ENCODE measurements around the gene POU3F4.

Gene POU3F4

DNA sequence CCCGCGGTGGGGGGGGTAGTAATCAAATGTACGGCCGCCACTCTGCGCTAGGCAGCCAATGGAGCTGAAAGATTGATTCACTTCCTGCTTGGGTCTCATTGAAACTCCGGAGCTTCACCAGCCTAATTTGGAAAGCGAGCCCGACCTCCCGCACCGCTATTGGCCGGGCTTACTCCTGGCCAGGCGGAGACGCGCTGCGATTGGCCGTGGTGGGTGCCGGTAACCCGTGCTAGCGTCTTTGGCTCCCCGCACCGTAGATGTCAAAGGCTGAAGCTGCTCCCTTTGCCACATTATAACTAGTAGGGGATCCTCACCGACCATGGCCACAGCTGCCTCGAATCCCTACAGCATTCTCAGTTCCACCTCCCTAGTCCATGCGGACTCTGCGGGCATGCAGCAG lies at the start of gene POU3F4:
Gene POU3F4, plus strand, starts transcription at position 285 of the 400 bp plus-strand sequence. Its CDS starts 35 bp downstream, at position 320.
- DNase-seq = no peak

DNA sequence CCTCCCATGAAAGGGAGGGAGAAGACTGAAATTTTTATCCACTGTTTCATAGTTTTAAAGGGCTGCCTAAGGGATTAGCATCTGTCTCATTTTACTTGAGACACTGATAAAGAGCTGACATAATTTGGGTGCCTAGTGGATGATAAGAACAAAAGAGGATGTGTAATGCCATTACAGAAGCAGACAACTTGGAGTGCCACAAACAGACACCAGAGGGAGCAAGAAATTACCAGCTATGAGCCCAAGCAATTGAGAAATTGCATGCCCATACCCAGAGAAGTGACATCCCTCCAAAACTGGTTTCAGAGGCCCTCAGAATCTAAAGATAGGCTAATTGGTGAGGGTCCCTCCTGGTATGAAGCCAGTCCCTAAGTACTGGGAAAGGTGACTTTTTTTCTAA lies 38.5 kb upstream of the POU3F4 start:
- DNase-seq = no peak

DNA sequence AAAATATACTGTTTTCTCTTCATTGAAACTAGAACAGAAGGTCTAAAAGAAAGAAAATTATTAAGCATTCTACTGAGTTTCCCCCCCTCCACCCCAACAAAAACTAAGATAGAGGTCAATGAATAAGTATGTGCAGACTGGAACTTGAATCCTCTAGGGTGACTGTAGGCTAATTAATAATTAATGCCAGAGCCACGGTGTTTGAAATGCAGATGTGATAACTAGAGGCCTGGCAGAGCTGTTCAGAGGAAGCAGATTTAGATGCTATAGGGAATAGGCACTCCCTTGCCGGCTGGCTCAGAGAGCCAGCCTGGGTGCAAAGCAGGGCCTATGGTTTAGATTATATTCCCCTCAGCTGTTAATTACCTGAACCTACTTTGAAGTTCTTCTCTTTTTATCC lies 12.2 kb upstream of the POU3F4 start:
- DNase-seq = no peak

DNA sequence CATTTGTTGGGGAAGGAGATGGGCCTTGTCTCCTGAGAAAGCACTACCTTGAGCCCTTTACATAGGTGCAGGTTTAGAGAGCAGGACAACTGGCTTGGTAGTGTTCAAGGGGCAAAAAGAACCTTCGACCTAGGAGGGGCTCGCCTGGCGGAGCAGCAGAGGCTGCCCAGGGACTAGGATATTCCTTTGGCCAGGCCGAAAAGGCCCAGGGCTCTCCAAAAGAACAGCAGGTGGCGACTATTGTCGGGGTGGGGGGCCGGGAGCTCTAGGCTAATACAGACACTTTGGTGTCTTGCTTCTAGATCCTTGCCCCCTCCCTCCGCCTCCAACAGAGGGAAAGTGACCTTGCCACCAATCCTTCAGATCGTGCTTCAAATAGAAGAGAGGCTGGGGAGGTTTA lies 7.1 kb upstream of the POU3F4 start:
- DNase-seq = no peak

DNA sequence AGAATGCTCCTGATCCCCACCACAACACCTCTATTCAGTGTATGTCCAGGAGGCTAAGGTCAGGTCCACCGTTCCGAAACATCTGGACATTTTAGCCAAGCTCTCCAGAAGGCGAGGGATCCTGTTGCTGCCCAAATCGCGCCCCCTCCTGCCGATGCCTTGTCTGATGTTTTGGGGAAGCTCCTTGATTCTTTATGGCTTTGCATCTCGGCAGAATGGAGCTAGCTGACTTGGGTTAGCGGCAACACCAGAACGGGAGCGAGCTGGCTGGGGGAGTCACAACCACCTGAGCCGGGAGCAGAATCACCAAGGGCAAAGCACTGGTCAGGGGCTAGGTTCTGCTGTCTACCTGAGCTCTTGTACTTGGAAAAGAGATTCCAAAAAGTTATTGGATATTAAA lies 6.6 kb upstream of the POU3F4 start:
- DNase-seq = no peak

DNA sequence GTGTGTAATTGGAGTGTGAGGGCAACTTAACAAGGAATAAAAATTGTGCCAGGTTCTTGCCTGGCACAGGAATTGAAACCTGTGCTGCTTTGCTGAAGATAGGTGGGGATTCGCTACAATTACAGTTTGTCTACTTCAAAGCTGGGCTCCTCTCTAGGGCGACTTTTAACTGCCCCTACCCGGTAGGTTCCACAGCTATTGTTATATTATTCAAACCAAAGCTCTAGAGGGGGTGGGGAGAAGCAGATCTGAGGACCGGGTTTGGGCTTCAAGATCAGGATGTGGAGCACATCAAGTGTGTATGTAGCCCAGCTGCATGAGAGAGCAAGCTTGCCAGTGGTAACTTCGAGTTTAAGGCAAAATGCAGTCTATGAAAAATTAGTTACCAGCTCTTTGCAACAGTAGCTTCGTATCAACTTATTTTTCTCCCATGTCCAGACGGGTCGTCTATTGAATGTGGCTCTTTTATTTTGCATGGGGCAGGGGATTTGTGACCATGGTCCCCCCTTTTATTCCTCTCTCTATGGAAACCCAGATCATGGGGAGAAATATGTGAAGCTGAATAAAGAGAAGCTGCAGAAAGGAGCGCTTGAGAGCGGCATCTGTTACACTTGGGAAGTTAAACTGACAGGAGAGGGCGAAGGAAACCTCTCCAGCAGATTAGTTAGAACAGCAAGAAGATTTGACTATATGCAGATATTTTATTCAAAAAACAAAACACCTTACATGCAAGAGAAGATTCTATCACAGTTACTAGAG lies 3.2 kb upstream of the POU3F4 start:
- DNase-seq = no peak

DNA sequence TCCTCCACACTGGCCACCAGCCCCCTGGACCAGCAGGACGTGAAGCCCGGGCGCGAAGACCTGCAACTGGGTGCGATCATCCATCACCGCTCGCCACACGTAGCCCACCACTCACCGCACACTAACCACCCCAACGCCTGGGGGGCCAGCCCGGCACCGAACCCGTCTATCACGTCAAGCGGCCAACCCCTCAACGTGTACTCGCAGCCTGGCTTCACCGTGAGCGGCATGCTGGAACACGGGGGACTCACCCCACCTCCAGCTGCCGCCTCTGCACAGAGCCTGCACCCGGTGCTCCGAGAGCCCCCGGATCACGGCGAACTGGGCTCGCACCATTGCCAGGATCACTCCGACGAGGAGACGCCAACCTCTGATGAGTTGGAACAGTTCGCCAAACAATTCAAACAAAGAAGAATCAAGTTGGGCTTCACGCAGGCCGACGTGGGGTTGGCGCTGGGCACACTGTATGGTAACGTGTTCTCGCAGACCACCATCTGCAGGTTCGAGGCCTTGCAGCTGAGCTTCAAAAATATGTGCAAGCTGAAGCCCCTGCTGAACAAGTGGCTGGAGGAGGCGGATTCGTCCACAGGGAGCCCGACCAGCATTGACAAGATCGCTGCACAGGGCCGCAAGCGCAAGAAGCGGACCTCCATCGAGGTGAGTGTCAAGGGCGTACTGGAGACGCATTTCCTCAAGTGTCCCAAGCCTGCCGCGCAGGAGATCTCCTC lies 600 bp downstream of the POU3F4 start:
- no peak for DNase-seq

DNA sequence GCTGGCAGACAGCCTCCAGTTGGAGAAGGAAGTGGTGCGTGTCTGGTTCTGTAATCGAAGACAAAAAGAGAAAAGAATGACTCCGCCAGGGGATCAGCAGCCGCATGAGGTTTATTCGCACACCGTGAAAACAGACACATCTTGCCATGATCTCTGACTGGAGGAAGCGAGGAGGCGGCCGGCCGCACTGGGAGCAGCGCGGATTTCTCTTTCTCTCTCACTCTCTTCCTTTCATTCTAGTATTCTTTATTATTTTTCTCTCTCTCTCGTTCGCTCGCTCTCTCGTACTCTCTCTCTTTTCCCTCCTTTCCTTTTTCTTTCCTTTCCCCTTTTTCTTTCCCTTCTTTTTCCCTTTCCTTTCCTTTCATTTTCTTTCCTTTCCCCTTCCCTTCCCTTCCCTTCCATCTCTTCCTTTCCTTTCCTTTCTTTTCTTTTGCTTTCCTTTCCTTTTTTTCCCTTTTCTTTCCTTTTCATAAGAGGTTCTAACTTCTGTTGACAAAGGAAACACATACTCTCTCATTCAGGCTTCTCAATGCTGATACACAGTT lies 1.2 kb downstream of the POU3F4 start:
- DNase-seq = no peak

DNA sequence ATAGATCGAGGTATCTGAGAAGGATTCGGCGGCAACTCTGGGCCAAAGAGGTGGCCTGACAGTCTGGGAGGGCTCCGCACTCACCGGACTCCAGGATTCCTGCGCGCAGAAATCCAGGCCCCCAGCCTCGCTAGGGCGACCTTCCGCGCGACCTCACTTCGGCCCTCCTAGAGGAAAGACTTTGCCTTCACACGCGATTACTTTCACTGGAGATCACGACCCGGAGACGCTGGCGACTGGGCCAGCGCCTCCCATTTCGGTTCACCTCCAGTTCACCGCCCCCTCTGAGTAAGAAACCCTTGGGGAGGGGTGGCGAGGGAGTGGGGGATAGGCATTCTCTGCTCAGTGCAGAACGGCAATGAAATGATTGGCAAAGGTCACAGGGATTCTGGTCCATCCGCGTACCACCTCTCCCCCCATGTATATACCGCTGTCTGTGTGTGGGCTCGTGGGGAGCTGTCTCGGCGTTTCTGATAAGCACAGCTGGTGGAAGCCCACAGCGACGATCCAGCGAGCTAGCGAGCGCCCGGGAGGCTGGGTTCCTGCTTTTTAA lies 2.5 kb downstream of the POU3F4 start:
- no peak for DNase-seq

DNA sequence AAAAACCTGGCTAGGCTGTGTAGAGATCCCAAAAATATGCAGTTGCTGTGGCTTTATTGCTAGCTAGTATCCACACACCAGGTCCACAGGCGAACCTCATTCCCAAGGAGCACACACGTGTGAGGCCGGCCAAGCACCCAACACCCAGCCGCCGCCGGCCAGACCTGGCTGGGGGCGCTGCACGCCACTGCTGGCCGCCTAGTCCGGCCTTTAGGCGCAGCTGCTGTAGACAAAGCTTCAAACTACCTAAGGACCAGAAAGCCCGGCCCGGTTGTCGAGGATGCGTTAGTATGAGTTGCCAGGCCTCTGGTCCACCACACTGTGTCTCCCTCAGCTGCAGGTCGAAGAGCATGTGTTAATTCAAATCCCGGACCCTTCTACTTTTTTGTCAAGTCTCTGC lies 3.1 kb downstream of the POU3F4 start:
- DNase-seq = no peak

DNA sequence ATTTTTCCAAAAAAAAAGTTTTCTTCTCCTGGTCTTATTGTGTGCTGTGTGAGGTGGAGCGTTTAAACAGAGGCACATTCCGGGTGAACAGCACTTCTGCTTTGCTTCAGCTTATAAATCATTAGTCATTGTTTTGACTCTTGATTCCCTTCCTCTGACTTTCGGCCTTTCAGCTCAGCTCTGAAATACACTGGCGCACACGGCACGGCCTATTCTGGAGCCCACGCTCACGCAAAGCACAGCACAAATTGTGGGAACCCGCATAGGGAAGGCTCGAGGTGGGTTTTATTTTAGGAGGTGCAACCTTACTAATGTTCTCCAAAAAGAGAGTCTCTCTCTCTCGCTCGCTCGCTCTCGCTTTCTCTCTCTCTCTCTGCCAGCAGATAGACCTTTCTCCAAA lies 4.0 kb downstream of the POU3F4 start:
- no peak for DNase-seq

DNA sequence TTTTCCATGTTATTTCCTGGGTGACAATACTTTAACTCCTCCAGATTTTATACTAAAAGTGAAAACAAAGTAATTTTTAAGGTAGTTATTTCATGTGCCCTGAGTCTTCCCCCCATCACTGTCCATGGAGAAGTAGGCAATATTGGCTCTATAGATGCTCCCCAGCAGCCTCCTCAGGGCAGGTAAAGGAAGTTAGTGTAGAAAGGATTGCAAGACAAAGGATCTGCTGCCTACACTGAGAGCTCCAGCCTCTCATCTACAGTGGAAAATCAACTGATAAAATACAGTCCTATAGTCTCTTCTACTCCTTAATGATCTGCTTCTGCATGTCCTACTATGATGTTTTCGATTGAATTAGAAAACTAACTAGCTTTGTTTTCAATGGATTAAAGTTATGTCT lies 8.5 kb downstream of the POU3F4 start:
- no peak for DNase-seq

DNA sequence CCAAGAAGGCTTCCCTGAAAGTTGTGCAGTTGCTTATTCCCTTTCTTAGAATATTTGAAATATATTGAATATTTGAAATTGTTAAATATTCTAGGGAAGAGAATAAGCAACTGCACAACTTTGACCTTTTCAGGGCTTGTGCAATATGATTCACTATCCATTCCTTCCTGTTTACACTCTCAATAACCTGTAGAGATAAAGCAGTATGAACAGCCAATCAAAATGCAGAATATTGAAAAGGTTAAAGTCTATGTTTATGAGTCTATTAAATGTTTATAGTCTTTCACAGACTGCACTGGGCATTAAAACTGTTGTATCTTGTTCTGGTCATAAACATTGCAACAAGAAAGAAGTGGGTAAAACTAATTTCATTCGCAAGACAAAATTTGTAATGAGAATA lies 13.8 kb downstream of the POU3F4 start:
- DNase-seq = no peak

DNA sequence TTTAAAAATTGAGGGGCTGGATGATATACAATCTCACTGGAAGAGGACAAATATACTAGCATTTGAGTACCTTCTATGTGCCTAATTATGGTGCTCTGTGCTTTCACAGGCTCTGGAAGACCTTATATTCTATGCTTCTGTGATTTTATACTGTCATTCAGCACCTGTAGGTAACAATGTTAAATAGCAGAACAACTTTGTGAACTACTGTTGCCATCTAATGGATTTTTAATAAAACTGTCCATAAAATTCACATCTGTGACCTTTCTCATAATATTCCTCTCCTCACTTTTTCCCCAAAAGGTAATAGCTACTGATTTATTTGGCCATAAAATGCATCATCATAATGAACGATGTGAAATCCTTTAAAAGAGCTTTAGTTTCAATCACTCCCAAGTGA lies 21.9 kb downstream of the POU3F4 start:
- no peak for DNase-seq

DNA sequence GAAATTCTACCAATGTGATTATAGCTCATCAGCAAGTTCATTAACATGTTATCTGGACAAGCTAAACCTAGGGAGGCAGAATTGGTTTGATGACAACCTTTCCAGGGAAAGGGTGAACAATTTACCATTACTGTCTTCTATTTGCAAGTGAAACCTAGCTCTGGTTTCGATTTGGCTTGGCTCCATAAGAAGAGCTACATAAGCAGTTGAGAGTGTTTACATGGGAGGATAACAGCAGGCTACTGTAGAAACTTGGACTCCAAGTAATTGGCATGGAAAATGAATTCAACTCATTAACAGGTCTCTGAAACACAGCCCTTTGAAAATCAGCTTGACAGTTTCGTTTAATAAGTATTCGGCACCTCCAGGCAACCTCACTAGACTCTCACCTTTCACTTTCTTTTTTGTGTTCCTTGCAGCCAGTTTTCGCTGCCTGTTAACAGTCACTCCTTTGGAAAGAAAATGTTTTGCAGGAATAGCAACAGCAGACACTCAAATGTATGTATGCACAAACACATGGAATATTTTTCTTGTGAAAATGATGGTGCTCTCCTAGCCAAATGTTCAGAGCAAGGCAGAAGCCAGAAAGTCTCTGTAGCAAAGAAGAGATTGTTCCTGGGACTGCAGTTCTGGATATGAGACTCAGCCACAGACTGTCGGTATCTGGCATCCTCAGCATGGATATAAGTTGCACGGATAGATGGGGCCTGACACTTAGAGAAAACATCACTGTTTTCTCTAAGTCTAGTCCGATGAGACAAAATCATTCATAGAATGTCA lies 27.5 kb downstream of the POU3F4 start:
- no peak for DNase-seq
